GM21825 (cell line): ENCODE results near the gene MUCL3.
"Not testable (repeated sequence)": the region's sequence is repeated elsewhere in the genome, so short reads cannot be mapped to it uniquely, and the experiment has no call there.

Experiments used
- ATAC-seq: cut with Tn5 transposase; IDR thresholded peaks from one replicate; pipeline ENCODE4 v1.9.1; 2021; ENCODE audit warnings: mild to moderate bottlenecking, moderate library complexity; ENCODE audit not compliant: unreplicated experiment

MUCL3 gene

GRCh38 chr6:30974490-30975252 lies 33.9 kb downstream of the MUCL3 start:
- ATAC-seq, result no peak

GRCh38 chr6:30979141-30979540 lies 38.4 kb downstream of the MUCL3 start:
- no peak for ATAC-seq

DNA sequence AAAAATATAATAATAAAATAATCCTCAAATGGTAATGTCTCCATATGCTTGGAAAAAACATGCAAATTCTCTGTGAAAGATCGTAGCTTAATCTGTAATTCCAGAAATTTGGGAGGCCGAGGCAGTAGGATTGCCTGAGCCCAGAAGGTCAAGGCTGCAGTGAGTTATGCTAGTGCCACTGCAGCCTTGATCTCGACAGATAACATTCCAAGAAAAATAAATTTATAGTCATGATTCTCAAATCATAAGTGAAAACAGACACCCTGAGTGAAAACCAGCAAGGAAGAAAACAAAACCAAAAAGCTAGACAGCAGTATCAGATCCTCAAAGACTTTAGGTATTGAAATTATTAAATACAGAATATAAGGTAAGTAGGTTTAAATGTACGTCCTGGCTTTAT lies 38.9 kb downstream of the MUCL3 start:
- ATAC-seq, result no peak

GRCh38 chr6:30981942-30982772 lies 41.4 kb downstream of the MUCL3 start:
- ATAC-seq, result no peak

GRCh38 chr6:30983439-30983838 lies 42.7 kb downstream of the MUCL3 start, which contains the start of gene MUC21:
Gene MUC21, plus strand, starts transcription at chr6:30983718. Its CDS starts 241 bp downstream, at chr6:30983959.
- ATAC-seq, result no peak

DNA sequence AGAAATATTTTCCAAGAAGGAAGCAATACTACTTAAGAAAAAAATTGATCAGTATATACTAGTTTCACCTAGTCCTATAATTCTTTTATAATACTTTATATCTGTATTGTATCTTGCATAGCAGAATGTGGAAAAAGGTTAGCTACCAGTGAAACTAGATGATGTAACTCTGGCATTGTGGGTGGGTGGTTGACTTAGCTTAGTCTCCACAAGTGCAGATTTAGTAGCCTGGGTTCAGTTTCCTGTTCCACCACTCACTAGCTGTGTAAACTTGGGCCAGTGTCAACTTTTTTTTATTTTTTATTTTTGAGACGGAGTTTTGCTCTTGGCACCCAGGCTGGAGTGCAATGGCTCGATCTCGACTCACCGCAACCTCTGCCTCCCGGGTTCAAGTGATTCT lies 44.7 kb downstream of the MUCL3 start:
- ATAC-seq, result no peak

DNA sequence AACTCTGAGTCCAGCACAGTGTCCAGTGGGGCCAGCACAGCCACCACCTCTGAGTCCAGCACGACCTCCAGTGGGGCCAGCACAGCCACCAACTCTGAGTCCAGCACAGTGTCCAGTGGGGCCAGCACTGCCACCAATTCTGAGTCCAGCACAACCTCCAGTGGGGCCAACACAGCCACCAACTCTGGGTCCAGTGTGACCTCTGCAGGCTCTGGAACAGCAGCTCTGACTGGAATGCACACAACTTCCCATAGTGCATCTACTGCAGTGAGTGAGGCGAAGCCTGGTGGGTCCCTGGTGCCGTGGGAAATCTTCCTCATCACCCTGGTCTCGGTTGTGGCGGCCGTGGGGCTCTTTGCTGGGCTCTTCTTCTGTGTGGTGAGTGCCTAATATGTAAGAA lies 46.5 kb downstream of the MUCL3 start:
- ATAC-seq, result no peak

DNA sequence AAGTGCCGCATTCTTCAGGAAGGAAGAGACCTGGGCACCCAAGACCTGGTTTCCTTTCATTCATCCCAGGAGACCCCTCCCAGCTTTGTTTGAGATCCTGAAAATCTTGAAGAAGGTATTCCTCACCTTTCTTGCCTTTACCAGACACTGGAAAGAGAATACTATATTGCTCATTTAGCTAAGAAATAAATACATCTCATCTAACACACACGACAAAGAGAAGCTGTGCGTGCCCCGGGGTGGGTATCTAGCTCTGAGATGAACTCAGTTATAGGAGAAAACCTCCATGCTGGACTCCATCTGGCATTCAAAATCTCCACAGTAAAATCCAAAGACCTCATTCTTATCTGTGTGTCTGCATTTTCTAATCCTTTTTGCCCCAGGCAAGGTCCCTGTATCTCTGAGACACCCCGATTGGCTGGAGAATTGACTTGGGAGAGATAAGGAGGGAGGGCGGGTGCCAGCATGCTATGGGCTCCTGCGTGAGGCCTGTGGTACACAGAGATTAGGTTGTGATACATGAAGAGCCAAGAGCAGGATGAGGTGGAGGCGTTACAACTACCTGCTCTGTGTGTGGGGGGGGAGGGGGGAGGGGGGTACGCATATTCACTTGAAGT lies 47.5 kb downstream of the MUCL3 start:
- ATAC-seq, result no peak

GRCh38 chr6:30990422-30991086 lies 49.8 kb downstream of the MUCL3 start:
- no peak for ATAC-seq

GRCh38 chr6:30991891-30992290 lies 51.1 kb downstream of the MUCL3 start:
- ATAC-seq, result no peak

DNA sequence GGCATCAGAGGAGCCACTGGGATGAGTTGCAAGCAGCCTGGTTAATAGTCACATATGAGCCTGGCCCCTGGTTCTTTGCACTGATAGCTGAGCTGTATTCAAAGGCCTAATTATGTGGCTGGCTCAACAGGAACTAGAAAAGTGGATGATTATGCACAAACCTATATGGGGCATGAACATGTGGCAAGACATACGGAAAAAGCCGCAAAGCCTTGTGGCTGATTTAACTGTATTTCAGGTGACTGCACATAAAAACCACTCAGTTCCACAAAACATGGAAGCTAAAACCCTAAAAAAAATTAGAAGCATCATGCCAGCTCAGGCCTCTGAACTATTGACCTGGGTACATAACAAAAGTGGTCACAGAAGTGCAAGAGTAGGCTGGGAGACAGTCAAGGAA lies 56.5 kb downstream of the MUCL3 start:
- no peak for ATAC-seq

GRCh38 chr6:30998785-30999184 lies 58.0 kb downstream of the MUCL3 start:
- ATAC-seq, result no peak

DNA sequence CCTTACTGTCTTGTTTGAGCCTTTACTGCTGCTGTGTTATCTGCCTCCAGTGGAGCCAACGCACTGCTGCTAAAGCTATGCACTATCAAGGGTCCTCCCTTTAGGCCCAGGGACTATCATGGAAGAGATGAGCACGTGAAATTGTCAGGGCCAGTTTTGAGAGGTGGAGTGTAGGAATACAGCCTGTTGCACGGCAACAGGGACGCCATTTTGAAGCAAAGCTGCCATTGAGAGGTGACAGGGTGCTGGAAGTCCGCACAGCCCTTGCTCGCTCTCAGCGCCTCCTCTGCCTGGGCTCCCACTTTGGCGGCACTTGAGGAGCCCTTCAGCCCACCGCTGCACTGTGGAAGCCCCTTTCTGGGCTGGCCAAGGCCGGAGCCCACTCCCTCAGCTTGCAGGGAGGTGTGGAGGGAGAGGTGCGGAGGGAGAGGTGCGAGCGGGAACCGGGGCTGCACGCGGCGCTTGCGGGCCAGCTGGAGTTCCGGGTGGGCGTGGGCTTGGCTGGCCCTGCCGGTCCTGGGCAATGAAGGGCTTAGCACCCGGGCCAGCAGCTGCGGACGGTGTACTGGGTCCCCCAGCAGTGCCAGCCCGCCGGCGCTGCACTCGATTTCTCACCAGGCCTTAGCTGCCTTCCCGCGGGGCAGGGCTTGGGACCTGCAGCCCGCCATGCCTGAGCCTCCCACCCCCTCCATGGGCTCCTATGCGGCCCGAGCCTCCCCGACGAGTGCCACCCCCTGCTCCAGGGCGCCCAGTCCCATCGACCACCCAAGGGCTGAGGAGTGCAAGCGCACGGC lies 59.5 kb downstream of the MUCL3 start:
- ATAC-seq, result not testable (repeated sequence)

DNA sequence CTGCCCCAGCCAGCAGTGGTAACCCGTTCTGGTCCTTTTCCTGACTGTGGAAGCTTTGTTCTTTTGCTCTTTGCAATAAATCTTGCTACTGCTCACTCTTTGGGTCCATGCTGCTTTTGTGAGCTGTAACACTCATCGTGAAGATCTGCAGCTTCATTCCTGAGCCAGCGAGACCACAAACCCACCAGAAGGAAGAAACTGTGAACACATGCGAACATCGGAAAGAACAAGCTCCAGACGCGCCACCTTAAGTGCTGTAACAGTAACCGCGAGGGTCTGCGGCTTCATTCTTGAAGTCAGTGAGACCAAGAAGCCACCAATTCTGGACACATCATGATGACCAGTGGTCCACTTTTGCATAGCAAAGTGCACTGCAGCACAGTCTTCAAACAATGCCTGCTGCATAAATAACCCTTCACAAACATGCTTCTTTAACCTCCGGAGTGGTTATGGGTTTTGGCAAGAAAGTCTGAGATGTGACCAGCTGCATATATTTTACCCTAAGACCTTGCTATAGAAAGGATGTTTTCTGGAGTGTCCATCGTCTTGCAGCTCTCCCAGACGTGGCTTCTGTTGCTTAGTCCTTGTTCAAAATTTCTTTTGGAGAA lies 60.6 kb downstream of the MUCL3 start:
- no peak for ATAC-seq

DNA sequence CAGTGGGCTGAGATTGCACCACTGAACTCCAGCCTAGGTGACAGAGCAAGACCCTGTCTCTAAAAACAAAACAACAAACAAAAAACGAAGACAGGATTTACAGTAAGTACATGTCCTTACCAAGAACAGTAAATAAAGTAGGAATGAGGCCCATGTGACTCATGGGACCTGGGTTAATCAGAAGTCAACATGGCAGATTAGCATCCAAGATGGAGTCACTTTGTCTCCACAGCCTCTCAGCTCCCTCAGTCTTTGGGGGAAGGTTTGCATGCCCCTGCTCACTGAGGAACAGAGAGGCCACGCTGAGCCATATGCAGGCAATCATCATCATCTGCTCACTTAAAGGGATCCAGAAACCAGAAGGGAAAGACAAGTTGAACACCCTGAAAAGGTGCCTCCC lies 61.7 kb downstream of the MUCL3 start:
- ATAC-seq, result no peak
